CD4-positive, alpha-beta T cell (primary cell): ENCODE measurements around the gene MSX1. TPM values are rescaled to one million over a fixed set of nuclear protein-coding genes. Genes with fewer than 3 reads are reported as not detected.

Source experiments
- ATAC-seq: fragments of 200-7000 bp; cut with Tn5 transposase; one replicate; pipeline ENCODE4 v1.10.0; 2022; ENCODE audit warnings: mild to moderate bottlenecking; ENCODE audit not compliant: poor library complexity
- CTCF ChIA-PET: fragments of 350-600 bp; sonication (Branson Sonifier 250); formaldehyde crosslinking; loops from one replicate; lab custom pipeline; 2021; ENCODE audit warnings: antibody characterized with exemption, inconsistent platforms; lab: Charles Lee
- POLR2A ChIA-PET: fragments of 350-600 bp; sonication (Branson Sonifier 250); formaldehyde crosslinking; loops from one replicate; lab custom pipeline; 2021; ENCODE audit warnings: antibody characterized with exemption, inconsistent platforms; lab: Charles Lee
- DNase-seq, 14 experiments: peaks; one replicate each; pipeline ENCODE4 v3.0.0-alpha.2; 2013 to 2020; ENCODE audit warnings: mixed read lengths in 2 of 14
- H3K27ac ChIP-seq, 2 donors: one replicate each; pipeline versions ENCODE4 v1.5.1 to v1.7.0; 2013; ENCODE audit warnings: low read length in 2 of 2, low read depth in 1 of 2, mild to moderate bottlenecking in 1 of 2
- H3K27me3 ChIP-seq, 2 experiments: 1 replicate in 1 of 2; 2 replicates in 1 of 2; pipeline versions ENCODE4 v1.6.1 to v1.7.0; 2013; ENCODE audit warnings: low read length in 2 of 2, control low read depth in 1 of 2, mild to moderate bottlenecking in 1 of 2, moderate library complexity in 1 of 2; ENCODE audit not compliant: insufficient read depth in 2 of 2, control insufficient read depth in 1 of 2
- H3K36me3 ChIP-seq: one replicate; pipeline ENCODE4 v1.6.1; 2013; ENCODE audit warnings: low read length, control low read depth; ENCODE audit not compliant: insufficient read depth
- H3K4me1 ChIP-seq: one replicate; pipeline ENCODE4 v1.6.1; 2013; ENCODE audit warnings: low read length, control low read depth; ENCODE audit not compliant: insufficient read depth
- H3K4me3 ChIP-seq: one replicate; pipeline ENCODE4 v1.5.1; 2013; ENCODE audit warnings: mild to moderate bottlenecking, low read length, moderate library complexity
- H3K9me3 ChIP-seq, 2 experiments: 1 replicate in 1 of 2; 2 replicates in 1 of 2; pipeline versions ENCODE4 v1.6.1 to v1.7.0; 2013; ENCODE audit warnings: low read length in 2 of 2, mild to moderate bottlenecking in 2 of 2, control low read depth in 1 of 2, moderate library complexity in 1 of 2; ENCODE audit not compliant: control insufficient read depth in 1 of 2, insufficient read depth in 1 of 2
- H3K27ac Mint-ChIP-seq: one replicate; pipeline ENCODE4 v1.8.0; 2020; ENCODE audit warnings: mixed read lengths
- H3K27me3 Mint-ChIP-seq: one replicate; pipeline ENCODE4 v1.8.0; 2021; ENCODE audit warnings: mixed read lengths
- H3K36me3 Mint-ChIP-seq: one replicate; pipeline ENCODE4 v1.8.0; 2021; ENCODE audit warnings: low read depth, mixed read lengths
- H3K4me1 Mint-ChIP-seq: one replicate; pipeline ENCODE4 v1.8.0; 2021; ENCODE audit warnings: low read depth, mixed read lengths
- H3K4me3 Mint-ChIP-seq: one replicate; pipeline ENCODE4 v1.8.0; 2020; ENCODE audit warnings: mild to moderate bottlenecking, mixed read lengths
- H3K9me3 Mint-ChIP-seq: one replicate; pipeline ENCODE4 v1.8.0; 2020; ENCODE audit warnings: mixed read lengths
- CTCF ChIP-seq: fragments of 200-600 bp; IDR thresholded peaks from one replicate; pipeline ENCODE4 v1.8.0; 2022; ENCODE audit warnings: antibody characterized with exemption, mild to moderate bottlenecking
- intact Hi-C, 2 experiments: fragments of 100-400 bp; cut with DNase I in 1 of 2; cut with micrococcal nuclease in 1 of 2; formaldehyde crosslinking; loops; one replicate each; pipeline versions ENCODE4 v1.15.1 to v1.9.0; 2023 to 2025; cut with DNase I, micrococcal nuclease
- total RNA-seq, 174 experiments: library from RNA in 2 of 174; stranded (reverse) in 2 of 174; gene quantifications; one replicate each; pipeline ENCODE4 v1.2.3 and lab custom pipeline; 2021 to 2026

MSX1 gene
- total RNA-seq, 2 experiments from 2014 or later = not detected

- CTCF ChIA-PET = no interaction called here
- TF ChIP-seq CTCF = no peak
- peaks cover 53 to 71% of the 10 kb centered on the region in 2 experiments for H3K27me3 ChIP-seq
- Mint-ChIP-seq H3K4me1 (peaks cover 5% of the 10 kb centered on the region), H3K9me3 (no peaks in the 10 kb centered on the region), H3K27ac (no peak overlapping the region), H3K36me3 (no peaks in the 10 kb centered on the region), H3K27me3 (peaks cover 78% of the 10 kb centered on the region), H3K4me3 (no peak overlapping the region)
- H3K4me3 ChIP-seq = no peak overlapping the region
- H3K9me3 ChIP-seq = peaks cover 0 to 39% of the 10 kb centered on the region in 2 experiments
- no peak overlapping the region for H3K27ac ChIP-seq
- H3K4me1 ChIP-seq = peaks cover 5% of the 10 kb centered on the region
- ATAC-seq (no peak), DNase-seq (no peak)
- POLR2A ChIA-PET = interaction anchor here (1.0 kb wide), 1 partner anchor 10 kb away, joined by 3 read pairs; no protein-coding TSS in a partner anchor
- intact Hi-C loops = no loop called here
- no peaks in the 10 kb centered on the region for H3K36me3 ChIP-seq
These were observed 15.7 kb downstream of the MSX1 start for GRCh38 chr4:4875147-4875546.

GRCh38 chr4:4875611-4876010 is 16.1 kb downstream of the MSX1 start:
- Mint-ChIP-seq H3K36me3 (no peaks in the 10 kb centered on the region), H3K9me3 (no peaks in the 10 kb centered on the region), H3K27ac (no peak overlapping the region), H3K4me1 (peaks cover 5% of the 10 kb centered on the region), H3K4me3 (no peak overlapping the region), H3K27me3 (peaks cover 74% of the 10 kb centered on the region)
- intact Hi-C loops = no loop called here
- peaks cover 49 to 66% of the 10 kb centered on the region in 2 experiments for H3K27me3 ChIP-seq
- no peaks in the 10 kb centered on the region for H3K36me3 ChIP-seq
- H3K4me3 ChIP-seq = no peak overlapping the region
- no peak for TF ChIP-seq CTCF
- ChIA-PET POLR2A (interaction anchor here (1.0 kb wide), 1 partner anchor 11 kb away, joined by 3 read pairs; no protein-coding TSS in a partner anchor), CTCF (no interaction called here)
- H3K9me3 ChIP-seq = peaks cover 0 to 35% of the 10 kb centered on the region in 2 experiments
- peaks cover 5% of the 10 kb centered on the region for H3K4me1 ChIP-seq
- DNase-seq (no peak), ATAC-seq (no peak)
- no peak overlapping the region for H3K27ac ChIP-seq

- Mint-ChIP-seq H3K9me3 (no peaks in the 10 kb centered on the region), H3K4me3 (no peak overlapping the region), H3K27ac (no peak overlapping the region), H3K4me1 (no peaks in the 10 kb centered on the region), H3K36me3 (no peaks in the 10 kb centered on the region), H3K27me3 (peaks cover 75% of the 10 kb centered on the region)
- H3K36me3 ChIP-seq = no peaks in the 10 kb centered on the region
- intact Hi-C loops = no loop called here
- no peak for ATAC-seq
- no peak overlapping the region for H3K4me3 ChIP-seq
- ChIA-PET CTCF (no interaction called here), POLR2A (no interaction called here)
- no peak for TF ChIP-seq CTCF
- H3K27me3 ChIP-seq = peaks cover 37 to 56% of the 10 kb centered on the region in 2 experiments
- H3K27ac ChIP-seq = no peak overlapping the region
- DNase-seq = no peak
- no peaks in the 10 kb centered on the region for H3K4me1 ChIP-seq
- H3K9me3 ChIP-seq = peaks cover 0 to 20% of the 10 kb centered on the region in 2 experiments
These were observed 17.6 kb downstream of the MSX1 start for GRCh38 chr4:4876945-4877661.
